Endothelial cell of coronary artery (primary cell): ENCODE data around the gene RHOF. TPM values are rescaled to one million over a fixed set of nuclear protein-coding genes. Genes with fewer than 3 reads are reported as not detected.

ENCODE experiments used
- total RNA-seq: library from RNA; depleted of rRNA; stranded (reverse); fragments of >200 nt; gene quantifications from 2 replicates; pipeline ENCODE4 v1.2.3, GENCODE V29; 2014

RHOF gene, protein sequence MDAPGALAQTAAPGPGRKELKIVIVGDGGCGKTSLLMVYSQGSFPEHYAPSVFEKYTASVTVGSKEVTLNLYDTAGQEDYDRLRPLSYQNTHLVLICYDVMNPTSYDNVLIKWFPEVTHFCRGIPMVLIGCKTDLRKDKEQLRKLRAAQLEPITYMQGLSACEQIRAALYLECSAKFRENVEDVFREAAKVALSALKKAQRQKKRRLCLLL
- 6.0 and 6.6 TPM in 2 replicates for total RNA-seq

GRCh38 chr12:121793440-121793837 is at the start of gene RHOF:
RHOF (minus strand) TSS chr12:121793688; CDS start chr12:121793633, 55 bp downstream.

GRCh38 chr12:121803861-121804416 is 10.5 kb upstream of the RHOF start, which contains the start of gene SETD1B:
SETD1B (plus strand) TSS chr12:121804009; CDS start chr12:121804738, 729 bp downstream.

Other genes with a start within 250 kb of the RHOF start
- 19.4 and 22.1 TPM in 2 replicates for gene KDM2B, start 212.7 kb downstream of the RHOF start, total RNA-seq
- 13.8 and 14.2 TPM in 2 replicates for gene ORAI1, start 167.2 kb downstream of the RHOF start, total RNA-seq
- gene MORN3, start 124.0 kb downstream of the RHOF start, total RNA-seq = 0.28 and 1.1 TPM in 2 replicates
- 5.9 and 9.0 TPM in 2 replicates for gene TMEM120B, start 80.9 kb downstream of the RHOF start, total RNA-seq
- 1.9 and 2.7 TPM in 2 replicates for gene SETD1B, start 10.3 kb upstream of the RHOF start, total RNA-seq
- gene HPD, start 65.2 kb upstream of the RHOF start, total RNA-seq = not detected in 2 replicates
- gene PSMD9, start 95.1 kb upstream of the RHOF start, total RNA-seq = 126 and 137 TPM in 2 replicates
- 1.1 and 2.7 TPM in 2 replicates for gene CFAP251, start 124.9 kb upstream of the RHOF start, total RNA-seq
- gene BCL7A, start 228.2 kb upstream of the RHOF start, total RNA-seq = 6.2 and 7.2 TPM in 2 replicates